HG03432 (cell line): ENCODE results near the gene SLC16A10.
"Not testable (repeated sequence)": the region's sequence is repeated elsewhere in the genome, so short reads cannot be mapped to it uniquely, and the experiment has no call there.

Source experiments
- ATAC-seq: cut with Tn5 transposase; IDR thresholded peaks from one replicate; pipeline ENCODE4 v1.9.1; 2021; ENCODE audit warnings: mild to moderate bottlenecking, moderate library complexity; ENCODE audit not compliant: unreplicated experiment

The SLC16A10 gene, protein sequence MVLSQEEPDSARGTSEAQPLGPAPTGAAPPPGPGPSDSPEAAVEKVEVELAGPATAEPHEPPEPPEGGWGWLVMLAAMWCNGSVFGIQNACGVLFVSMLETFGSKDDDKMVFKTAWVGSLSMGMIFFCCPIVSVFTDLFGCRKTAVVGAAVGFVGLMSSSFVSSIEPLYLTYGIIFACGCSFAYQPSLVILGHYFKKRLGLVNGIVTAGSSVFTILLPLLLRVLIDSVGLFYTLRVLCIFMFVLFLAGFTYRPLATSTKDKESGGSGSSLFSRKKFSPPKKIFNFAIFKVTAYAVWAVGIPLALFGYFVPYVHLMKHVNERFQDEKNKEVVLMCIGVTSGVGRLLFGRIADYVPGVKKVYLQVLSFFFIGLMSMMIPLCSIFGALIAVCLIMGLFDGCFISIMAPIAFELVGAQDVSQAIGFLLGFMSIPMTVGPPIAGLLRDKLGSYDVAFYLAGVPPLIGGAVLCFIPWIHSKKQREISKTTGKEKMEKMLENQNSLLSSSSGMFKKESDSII

DNA sequence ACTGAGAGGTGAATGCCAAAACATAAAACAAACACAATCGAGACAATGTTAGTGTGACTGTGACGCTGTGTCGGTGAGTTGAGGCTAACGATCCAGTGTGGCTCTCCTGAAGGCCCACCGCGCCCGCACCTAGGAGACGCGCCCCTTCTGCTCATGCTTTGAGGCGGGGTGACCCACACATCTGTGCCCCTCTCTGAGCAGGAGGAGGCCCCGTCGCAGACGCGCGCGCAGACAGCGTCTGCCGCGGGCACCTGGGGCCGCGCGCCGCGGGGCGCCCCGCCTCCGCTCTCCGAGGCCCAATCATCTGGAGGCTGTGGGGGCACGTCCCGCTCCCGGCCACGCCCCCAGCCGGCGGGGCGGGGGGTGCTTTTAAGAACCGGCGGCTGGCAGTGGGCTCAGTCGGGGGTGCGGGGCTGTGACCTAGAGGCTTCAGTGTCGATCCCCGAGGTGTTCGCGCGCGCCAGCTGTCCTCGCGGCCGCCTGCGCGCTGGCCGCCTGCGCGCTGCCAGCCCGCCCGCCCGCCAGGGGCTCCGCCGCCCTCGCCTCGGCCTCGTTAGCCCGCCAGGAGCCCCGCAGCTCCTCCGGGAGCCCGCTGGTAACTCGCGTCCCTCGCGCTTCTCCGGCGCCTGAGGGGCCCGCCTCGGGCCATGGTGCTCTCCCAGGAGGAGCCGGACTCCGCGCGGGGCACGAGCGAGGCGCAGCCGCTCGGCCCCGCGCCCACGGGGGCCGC is at the start of gene SLC16A10:
Gene SLC16A10 (plus strand): TSS at position 398 of the 730 bp plus-strand sequence. CDS start 250 bp downstream, at position 648.
- peak; percentile 94 for ATAC-seq

DNA sequence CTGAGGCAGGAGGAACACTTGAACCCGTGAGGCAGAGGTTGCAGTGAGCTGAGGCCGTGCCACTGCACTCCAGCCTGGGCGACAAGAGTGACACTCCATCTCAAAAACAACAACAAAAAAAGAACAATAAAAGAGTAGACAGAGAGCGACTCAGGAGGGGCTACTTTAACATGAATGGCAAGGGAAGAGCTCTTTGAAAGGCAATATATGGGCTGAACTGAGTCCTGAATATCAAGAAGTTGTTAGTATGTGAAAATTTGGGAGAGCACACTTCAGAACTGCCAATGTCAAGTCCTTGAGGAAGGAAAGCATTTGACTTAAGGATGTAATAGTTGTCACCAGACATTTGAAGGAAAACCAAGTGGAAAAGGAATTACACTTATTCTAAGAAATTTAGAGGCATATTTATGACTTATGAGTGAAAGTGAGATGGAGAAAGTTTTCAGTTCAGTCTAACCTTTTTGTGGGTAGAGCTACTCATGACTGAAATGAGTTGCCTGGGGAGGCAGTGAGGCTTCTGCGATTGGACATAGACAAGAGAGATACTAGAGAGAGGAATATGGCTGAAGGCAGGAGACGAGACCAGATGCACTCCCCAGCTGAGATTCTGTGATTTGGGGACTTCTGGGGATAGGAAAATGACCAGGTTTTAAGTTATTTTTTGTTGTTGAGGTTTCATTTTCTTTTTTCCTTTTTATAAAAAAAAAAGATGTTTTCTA is 48.6 kb upstream of the SLC16A10 start:
- peak; percentile 79 for ATAC-seq

- no peak for ATAC-seq
Observed at GRCh38 chr6:111041917-111042316, 45.4 kb upstream of the SLC16A10 start.

DNA sequence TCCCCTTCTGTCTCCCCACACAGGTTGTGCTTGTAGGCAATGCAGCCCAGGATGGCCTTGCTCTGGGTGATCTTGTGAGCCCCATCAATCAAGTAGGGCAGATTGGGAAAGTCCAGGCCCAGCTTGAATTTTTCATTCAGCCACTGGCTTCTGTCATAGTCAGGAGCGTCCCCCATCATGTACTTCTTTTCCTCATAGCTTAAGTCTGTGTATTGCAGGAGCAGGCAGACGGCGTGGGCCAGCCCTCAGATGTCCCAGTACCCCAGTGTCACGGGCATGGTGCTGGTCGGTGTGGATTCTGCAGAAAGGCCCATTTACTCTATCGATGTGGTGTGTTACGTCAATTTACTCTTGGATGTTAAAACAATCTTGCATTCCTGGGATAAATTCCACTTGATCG is 40.1 kb upstream of the SLC16A10 start:
- no peak for ATAC-seq

- no peak for ATAC-seq
Observed at GRCh38 chr6:111050261-111051023, 36.9 kb upstream of the SLC16A10 start.

DNA sequence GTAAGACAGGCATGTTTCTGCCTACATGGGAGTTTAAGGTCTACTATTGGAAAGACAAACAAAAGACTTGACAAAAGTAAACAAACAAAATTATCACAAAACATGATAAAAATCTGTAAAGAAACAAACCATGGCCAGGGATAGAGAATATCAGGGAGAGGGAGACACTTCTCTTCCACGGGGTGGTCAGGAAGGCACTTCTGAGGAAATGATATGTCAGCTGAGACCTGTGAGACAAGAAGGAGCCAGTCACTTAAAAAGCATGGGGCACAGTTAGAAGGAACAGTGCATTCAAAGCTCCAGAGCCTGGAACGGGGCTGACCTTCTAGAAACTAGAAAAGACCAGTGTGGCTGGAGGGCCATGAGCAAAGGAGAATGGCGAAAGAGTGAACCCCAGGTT is 35.1 kb upstream of the SLC16A10 start:
- no peak for ATAC-seq

- peak; percentile 65 for ATAC-seq
Observed at GRCh38 chr6:111057074-111057752, 30.1 kb upstream of the SLC16A10 start.

DNA sequence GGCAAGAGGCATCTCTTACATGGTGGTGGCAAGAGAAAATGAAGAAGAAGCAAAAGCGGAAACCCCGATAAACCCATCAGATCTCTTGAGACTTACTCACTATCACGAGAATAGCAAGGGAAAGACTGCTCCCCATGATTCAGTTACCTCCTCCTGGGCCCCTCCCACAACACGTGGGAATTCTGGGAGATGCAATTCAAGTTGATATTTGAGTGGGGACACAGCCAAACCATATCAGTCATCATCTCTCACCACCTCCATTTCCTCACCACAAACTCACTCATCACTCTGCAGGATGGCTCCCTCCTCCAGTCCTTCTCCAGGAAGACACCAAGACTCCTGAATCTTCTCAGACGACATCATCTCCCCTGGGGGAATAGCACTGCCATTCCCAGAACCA is 25.8 kb upstream of the SLC16A10 start:
- no peak for ATAC-seq

GRCh38 chr6:111061985-111062384 is 25.3 kb upstream of the SLC16A10 start:
- ATAC-seq, result not testable (repeated sequence)

DNA sequence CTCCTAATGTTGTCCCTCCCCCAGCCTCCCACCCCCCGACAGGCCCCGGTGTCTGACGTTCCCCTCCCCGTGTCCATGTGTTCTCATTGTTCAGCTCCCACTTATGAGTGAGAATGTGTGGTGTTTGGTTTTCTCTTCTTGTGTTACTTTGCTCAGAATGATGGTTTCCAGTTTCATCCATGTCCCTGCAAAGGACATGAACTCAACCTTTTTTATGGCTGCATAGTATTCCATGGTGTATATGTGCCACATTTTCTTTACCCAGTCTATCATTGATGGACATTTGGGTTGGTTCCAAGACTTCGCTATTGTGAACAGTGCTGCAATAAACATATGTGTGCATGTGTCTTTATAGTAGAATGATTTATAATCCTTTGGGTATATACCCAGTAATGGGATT is 24.4 kb upstream of the SLC16A10 start:
- not testable (repeated sequence) for ATAC-seq

DNA sequence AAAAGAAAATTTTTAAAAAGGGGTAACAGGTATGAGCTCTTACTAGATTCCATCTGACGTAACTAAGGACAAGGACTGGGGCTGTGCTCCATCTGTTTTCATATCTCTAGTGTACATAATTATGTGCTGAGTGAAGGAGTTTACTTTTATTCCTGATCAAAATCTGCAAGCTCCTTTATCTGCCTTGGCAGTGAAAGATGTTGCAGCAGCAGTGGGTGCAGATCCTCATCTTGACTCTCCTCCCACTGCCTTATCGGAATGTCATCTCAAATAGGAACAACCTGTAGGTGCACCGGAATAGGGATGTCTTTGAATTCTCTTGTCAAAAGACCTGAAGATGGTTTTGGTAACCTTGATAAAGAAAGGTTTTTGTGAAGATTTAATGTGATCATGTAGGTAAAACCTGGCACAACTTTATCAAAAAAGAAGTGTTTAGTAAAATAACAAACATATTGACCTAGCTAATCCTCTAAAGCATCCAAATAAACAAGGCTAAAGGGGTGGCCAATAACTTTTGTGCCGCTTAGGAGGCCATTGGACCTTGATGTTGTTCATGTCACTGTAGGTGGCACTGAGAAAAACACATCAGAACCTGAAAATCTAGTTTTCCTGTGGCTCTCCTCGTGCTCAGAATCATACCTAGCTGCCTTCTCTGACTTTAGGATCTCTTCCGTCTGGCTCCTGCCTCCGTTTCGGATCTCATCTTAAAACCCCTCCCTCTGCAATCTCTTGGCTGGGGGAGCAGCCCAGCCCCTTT is 19.0 kb upstream of the SLC16A10 start:
- no peak for ATAC-seq

DNA sequence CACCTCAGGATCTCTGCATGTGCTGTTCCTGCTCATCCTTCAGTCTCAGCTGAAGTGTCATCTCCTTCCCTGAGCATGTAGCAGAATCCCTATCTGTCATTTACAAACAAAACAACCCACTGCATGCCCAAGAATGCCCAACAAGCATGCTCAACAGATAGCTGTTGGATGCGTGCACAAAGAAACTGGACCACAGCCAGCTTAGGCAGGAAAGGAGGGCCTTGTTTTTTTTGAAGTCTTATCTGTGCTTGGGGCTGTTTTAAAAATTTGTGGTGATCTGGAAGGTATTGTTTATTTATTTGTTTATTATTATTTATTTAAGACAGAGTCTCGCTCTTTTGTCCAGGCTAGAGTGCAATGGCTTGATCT is 18.5 kb upstream of the SLC16A10 start:
- ATAC-seq, result no peak

GRCh38 chr6:111069382-111070104 is 17.8 kb upstream of the SLC16A10 start:
- ATAC-seq, result no peak

- ATAC-seq, result no peak
Observed at GRCh38 chr6:111070105-111071005, 16.9 kb upstream of the SLC16A10 start.

- ATAC-seq, result no peak
Observed at GRCh38 chr6:111072801-111073360, 14.4 kb upstream of the SLC16A10 start.

- no peak for ATAC-seq
Observed at GRCh38 chr6:111074311-111074710, 13.0 kb upstream of the SLC16A10 start.

DNA sequence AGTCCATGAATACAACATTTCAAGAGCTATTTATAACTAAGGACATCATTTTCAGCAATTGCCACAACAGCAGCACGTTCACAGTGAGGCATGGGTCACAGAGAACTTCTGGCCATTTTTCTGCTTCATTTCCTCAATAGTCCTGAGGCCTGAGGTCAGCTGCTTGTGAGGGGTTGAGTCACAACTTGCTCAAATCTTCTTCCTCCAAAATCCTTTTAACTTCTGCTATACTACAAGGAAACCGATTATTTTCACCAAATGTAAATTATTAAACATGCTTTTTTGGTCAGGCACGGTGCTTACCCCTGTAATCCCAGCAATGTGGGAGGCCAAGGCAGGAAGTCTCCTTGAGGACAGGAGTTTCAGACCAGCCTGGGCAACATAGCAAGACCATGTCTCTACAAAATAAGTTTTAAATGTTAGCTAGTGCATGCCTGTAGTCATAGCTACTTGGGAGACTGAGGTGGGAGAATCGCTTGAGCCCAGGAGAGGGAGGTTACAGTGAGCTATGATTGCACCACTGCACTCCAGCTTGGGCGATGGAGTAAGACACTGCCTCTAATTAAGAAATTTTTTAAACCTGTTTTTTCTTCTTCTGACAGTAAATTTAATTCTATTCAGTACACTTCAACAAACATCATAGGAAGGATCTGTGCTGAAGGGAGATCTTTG is 11.1 kb upstream of the SLC16A10 start:
- ATAC-seq, result peak; percentile 65
